ENCODE measurements around the gene SUPT16H. TPM values are rescaled to one million over a fixed set of nuclear protein-coding genes. Genes with fewer than 3 reads are reported as not detected.

The SUPT16H gene
- total RNA-seq, 1 donor from 2014 or later, result 27.5 TPM

DNA sequence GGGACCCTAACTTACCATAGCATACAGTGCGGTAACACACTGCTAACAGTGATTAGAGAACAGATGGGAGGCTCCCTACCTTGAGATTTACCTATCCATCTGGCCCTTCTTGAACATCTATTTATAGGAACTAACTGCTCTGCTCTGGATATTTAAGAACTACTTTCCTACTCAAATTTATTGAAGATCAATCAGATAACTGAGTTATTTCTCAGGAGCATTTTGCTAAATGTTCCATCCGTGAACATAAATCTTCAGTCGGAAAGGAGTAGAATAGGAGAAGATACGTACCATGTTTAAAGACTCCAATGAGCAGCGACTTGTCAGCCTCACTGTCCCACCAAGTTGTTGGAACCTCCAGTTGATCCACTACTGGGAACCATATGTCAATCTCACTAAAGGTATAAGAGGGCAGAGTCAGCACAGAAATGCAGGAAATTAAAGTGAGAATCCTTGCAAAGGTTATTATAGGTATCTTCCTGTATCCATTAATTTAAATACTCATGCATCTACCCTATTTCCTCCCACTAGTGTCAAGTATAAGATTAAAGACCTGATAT, 15.6 kb upstream of the SUPT16H start:
- Histone ChIP-seq H3K36me3 (peaks cover 100% of the 10 kb centered on the region), H3K27ac (replicated peaks) (no peak overlapping the region), H3K4me3 (no peak overlapping the region), H3K4me1 (no peaks in the 10 kb centered on the region), H3K9me3 (replicated peaks) (no peaks in the 10 kb centered on the region), H3K27me3 (ENCODE audit: low read depth) (no peaks in the 10 kb centered on the region)
- intact Hi-C loops (cut with micrococcal nuclease), result no loop called here
- DNase-seq, result no peak
- TF ChIP-seq, protein P1, sequence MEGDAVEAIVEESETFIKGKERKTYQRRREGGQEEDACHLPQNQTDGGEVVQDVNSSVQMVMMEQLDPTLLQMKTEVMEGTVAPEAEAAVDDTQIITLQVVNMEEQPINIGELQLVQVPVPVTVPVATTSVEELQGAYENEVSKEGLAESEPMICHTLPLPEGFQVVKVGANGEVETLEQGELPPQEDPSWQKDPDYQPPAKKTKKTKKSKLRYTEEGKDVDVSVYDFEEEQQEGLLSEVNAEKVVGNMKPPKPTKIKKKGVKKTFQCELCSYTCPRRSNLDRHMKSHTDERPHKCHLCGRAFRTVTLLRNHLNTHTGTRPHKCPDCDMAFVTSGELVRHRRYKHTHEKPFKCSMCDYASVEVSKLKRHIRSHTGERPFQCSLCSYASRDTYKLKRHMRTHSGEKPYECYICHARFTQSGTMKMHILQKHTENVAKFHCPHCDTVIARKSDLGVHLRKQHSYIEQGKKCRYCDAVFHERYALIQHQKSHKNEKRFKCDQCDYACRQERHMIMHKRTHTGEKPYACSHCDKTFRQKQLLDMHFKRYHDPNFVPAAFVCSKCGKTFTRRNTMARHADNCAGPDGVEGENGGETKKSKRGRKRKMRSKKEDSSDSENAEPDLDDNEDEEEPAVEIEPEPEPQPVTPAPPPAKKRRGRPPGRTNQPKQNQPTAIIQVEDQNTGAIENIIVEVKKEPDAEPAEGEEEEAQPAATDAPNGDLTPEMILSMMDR (IDR thresholded peaks at IDR 0.05; ENCODE audit: borderline replicate concordance), result no peak

DNA sequence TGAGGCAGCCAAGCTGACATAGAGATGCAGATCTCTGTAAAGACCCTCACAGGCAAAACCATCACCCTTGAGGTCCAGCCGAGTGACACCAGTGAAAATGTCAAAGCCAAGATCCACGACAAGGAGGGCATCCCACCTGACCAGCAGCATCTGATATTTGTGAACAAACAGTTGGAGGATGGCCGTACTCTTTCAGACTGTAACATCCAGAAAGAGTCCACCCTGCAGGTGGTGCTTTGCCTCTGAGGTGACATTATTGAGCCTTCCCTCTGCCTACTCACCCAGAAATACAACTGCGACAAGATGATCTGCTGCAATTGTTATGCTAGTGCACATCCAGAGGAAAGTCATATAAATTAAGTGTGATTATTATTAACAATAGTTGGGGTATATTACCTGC, 15.1 kb upstream of the SUPT16H start:
- no peaks in the 10 kb centered on the region for H3K9me3 ChIP-seq (replicated peaks)
- H3K27me3 ChIP-seq (ENCODE audit: low read depth), result no peaks in the 10 kb centered on the region
- TF ChIP-seq, protein P1 (IDR thresholded peaks at IDR 0.05; ENCODE audit: borderline replicate concordance), result no peak
- no peak overlapping the region for H3K27ac ChIP-seq (replicated peaks)
- H3K36me3 ChIP-seq, result peaks cover 100% of the 10 kb centered on the region
- H3K4me3 ChIP-seq, result no peak overlapping the region
- DNase-seq, result no peak
- H3K4me1 ChIP-seq, result no peaks in the 10 kb centered on the region
- intact Hi-C loops (cut with micrococcal nuclease), result no loop called here

DNA sequence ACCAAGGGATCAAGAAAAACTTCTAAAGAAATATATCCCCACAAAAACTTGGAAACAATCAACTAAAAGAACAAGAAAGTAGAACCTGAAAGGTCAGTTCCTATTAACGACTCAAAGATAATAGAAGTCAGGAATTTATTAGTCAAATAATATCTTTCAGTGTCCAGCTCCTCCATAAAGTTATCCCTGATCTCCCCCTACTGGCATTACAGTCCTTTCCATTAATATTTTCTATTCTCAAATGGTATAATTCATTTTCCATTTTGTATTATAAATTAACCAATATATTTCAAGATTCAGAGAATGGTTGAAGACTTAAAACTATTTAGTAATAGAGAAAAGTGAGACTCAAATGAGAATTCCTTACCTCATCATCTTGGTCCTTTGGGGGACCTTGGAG, 11.6 kb upstream of the SUPT16H start:
- Histone ChIP-seq H3K36me3 (peaks cover 100% of the 10 kb centered on the region), H3K9me3 (replicated peaks) (no peaks in the 10 kb centered on the region), H3K27me3 (ENCODE audit: low read depth) (no peaks in the 10 kb centered on the region), H3K4me3 (no peak overlapping the region), H3K27ac (replicated peaks) (no peak overlapping the region), H3K4me1 (no peaks in the 10 kb centered on the region)
- TF ChIP-seq, protein P1 (IDR thresholded peaks at IDR 0.05; ENCODE audit: borderline replicate concordance), result no peak
- no peak for DNase-seq
- intact Hi-C loops (cut with micrococcal nuclease), result no loop called here

DNA sequence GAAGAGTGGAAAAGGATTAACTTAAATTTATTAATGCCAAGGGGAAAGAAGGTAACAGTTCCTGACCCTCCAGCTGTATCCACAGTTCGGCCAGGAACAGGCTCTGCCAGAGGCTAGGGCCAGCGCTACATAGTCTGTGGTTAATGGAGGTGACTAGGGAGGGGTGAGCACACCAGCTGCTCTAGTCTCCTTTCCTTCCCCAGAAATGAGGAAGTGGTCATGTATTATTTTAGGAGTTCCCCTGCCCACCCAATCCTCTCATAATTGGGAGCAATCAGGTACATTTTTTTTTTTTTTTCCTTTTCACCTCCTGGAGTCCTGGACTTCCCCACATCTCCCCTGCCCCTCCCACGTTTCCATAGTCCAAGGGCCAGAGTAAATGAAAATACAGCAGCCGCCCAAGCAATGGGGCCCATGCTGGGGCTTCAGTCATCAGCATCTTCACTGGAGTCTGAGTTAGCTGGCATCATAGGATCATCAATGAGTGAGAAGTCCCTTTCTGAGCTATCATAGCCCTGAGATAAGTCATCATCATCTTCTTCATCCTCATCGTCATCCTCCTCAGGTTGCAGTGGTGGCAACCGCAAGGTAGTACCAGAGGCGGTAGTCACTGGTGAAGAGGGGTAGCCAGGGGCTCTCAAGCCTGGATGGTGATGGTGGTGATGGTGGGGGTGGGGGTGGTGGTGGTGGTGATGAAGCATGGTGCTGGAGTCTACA, 1.5 kb upstream of the SUPT16H start:
- peak overlapping the region; percentile 98 for H3K27ac ChIP-seq (replicated peaks)
- peak overlapping the region; percentile 92 for H3K4me3 ChIP-seq
- intact Hi-C loops (cut with micrococcal nuclease), result no loop called here
- TF ChIP-seq, protein P1 (IDR thresholded peaks at IDR 0.05; ENCODE audit: borderline replicate concordance), result no peak
- no peak for DNase-seq
- peaks cover 38% of the 10 kb centered on the region for H3K36me3 ChIP-seq
- peaks cover 40% of the 10 kb centered on the region for H3K4me1 ChIP-seq
- no peaks in the 10 kb centered on the region for H3K9me3 ChIP-seq (replicated peaks)
- H3K27me3 ChIP-seq (ENCODE audit: low read depth), result no peaks in the 10 kb centered on the region

DNA sequence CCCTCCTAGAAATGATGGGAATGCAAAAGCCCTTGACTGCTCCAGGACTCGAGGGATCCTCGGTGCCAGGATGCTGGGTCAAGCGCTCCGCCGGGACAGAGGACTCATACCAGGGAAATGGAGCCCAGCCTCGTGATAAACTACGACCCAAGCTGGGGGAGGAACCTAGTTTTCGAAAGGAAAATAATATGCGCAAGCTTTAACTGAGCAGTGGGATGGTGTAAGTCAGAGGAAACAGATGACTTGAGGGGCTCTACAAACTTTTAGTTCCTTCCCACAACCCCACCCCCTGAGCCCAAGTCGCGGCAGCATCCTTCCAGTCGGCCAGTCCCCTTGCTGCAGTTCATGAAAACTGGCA, 654 bp upstream of the SUPT16H start:
- intact Hi-C loops (cut with micrococcal nuclease), result no loop called here
- no peak for DNase-seq
- Histone ChIP-seq H3K4me1 (peaks cover 46% of the 10 kb centered on the region), H3K9me3 (replicated peaks) (no peaks in the 10 kb centered on the region), H3K36me3 (peaks cover 30% of the 10 kb centered on the region), H3K27me3 (ENCODE audit: low read depth) (no peaks in the 10 kb centered on the region), H3K4me3 (peak overlapping the region; percentile 92), H3K27ac (replicated peaks) (peak overlapping the region; percentile 98)
- TF ChIP-seq, protein P1 (IDR thresholded peaks at IDR 0.05; ENCODE audit: borderline replicate concordance), result no peak

Measured in left ventricle myocardium inferior (tissue), 1 donor.